ENCODE results near the gene TTLL9. TPM values are rescaled to one million over a fixed set of nuclear protein-coding genes. Genes with fewer than 3 reads are reported as not detected.
A peak's percentile ranks its signal among the peaks of the same experiment; 100 is the strongest.

The TTLL9 gene
- total and polyA plus RNA-seq, 10 of the 15 experiments (the other 5 are each of a cell fraction or from before 2014, with no cell fraction given), result 0.03 to 0.77 (median 0.11) TPM; not detected in 2

DNA sequence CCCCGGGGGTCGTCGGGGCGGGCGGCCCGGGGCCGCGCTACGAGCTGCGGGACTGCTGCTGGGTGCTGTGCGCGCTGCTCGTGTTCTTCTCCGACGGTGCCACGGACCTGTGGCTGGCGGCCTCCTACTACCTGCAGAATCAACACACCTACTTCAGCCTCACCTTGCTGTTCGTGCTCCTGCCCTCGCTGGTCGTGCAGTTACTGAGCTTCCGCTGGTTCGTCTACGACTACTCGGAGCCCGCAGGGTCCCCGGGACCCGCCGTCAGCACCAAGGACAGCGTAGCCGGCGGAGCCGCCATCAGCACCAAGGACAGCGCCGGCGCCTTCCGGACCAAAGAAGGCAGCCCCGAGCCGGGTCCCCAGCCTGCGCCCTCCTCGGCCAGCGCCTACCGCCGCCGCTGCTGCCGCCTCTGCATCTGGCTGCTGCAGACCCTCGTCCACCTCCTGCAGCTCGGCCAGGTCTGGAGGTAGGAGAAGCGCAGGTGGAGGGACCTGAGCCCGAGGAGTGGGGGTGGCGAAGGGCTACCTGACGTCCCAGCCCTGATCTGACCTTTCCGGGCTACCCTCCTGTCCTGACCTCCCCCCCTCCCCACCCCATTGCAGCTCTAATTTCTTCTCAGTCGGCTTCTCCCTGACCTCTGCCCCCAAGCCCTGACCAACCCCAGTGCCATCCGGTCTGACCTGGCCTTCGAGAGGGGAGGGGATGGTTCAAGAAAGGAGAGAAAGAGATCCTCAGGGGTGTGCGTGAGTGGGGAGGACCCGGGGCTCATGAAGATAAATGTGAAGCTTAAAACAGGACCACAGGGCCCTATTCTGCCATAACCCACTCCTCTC, 98.1 kb downstream of the TTLL9 start (continued):
- TF ChIP-seq, protein P1, sequence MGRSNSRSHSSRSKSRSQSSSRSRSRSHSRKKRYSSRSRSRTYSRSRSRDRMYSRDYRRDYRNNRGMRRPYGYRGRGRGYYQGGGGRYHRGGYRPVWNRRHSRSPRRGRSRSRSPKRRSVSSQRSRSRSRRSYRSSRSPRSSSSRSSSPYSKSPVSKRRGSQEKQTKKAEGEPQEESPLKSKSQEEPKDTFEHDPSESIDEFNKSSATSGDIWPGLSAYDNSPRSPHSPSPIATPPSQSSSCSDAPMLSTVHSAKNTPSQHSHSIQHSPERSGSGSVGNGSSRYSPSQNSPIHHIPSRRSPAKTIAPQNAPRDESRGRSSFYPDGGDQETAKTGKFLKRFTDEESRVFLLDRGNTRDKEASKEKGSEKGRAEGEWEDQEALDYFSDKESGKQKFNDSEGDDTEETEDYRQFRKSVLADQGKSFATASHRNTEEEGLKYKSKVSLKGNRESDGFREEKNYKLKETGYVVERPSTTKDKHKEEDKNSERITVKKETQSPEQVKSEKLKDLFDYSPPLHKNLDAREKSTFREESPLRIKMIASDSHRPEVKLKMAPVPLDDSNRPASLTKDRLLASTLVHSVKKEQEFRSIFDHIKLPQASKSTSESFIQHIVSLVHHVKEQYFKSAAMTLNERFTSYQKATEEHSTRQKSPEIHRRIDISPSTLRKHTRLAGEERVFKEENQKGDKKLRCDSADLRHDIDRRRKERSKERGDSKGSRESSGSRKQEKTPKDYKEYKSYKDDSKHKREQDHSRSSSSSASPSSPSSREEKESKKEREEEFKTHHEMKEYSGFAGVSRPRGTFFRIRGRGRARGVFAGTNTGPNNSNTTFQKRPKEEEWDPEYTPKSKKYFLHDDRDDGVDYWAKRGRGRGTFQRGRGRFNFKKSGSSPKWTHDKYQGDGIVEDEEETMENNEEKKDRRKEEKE (IDR thresholded peaks at IDR 0.05), result no peak
- TF ChIP-seq SMAD1 (IDR thresholded peaks at IDR 0.05; ENCODE audit: low read depth, partially characterized antibody) (no peak), ZNF274 (IDR thresholded peaks at IDR 0.05; ENCODE audit: insufficient read depth, insufficient read length) (no peak), SIX5 (IDR thresholded peaks at IDR 0.05; ENCODE audit: low read depth, low read length, severe bottlenecking) (no peak), SRF (IDR thresholded peaks at IDR 0.05; ENCODE audit: low read depth in 2 of 2, low read length in 2 of 2) (peak; percentile 72 to 85; a peak in 3 of 4 replicates), ASH2L (IDR thresholded peaks at IDR 0.05; ENCODE audit: borderline replicate concordance, low read depth) (no peak), HCFC1 (IDR thresholded peaks at IDR 0.05; ENCODE audit: low read length) (no peak; the same call in 1 of the 2 replicates), BMI1 (IDR thresholded peaks at IDR 0.05; ENCODE audit: borderline replicate concordance) (no peak), ZBTB33 (IDR thresholded peaks at IDR 0.05) (no peak), SREBF1 (IDR thresholded peaks at IDR 0.05; ENCODE audit: low read length) (peak; percentile 100), ZBED1 (IDR thresholded peaks at IDR 0.05; ENCODE audit: borderline replicate concordance) (no peak), NFIC (IDR thresholded peaks at IDR 0.05; ENCODE audit: low read depth, low read length) (no peak), EZH2 (IDR thresholded peaks at IDR 0.05; ENCODE audit: borderline replicate concordance, control insufficient read depth, low read depth, low read length) (no peak)
- TF ChIP-seq, protein P2, sequence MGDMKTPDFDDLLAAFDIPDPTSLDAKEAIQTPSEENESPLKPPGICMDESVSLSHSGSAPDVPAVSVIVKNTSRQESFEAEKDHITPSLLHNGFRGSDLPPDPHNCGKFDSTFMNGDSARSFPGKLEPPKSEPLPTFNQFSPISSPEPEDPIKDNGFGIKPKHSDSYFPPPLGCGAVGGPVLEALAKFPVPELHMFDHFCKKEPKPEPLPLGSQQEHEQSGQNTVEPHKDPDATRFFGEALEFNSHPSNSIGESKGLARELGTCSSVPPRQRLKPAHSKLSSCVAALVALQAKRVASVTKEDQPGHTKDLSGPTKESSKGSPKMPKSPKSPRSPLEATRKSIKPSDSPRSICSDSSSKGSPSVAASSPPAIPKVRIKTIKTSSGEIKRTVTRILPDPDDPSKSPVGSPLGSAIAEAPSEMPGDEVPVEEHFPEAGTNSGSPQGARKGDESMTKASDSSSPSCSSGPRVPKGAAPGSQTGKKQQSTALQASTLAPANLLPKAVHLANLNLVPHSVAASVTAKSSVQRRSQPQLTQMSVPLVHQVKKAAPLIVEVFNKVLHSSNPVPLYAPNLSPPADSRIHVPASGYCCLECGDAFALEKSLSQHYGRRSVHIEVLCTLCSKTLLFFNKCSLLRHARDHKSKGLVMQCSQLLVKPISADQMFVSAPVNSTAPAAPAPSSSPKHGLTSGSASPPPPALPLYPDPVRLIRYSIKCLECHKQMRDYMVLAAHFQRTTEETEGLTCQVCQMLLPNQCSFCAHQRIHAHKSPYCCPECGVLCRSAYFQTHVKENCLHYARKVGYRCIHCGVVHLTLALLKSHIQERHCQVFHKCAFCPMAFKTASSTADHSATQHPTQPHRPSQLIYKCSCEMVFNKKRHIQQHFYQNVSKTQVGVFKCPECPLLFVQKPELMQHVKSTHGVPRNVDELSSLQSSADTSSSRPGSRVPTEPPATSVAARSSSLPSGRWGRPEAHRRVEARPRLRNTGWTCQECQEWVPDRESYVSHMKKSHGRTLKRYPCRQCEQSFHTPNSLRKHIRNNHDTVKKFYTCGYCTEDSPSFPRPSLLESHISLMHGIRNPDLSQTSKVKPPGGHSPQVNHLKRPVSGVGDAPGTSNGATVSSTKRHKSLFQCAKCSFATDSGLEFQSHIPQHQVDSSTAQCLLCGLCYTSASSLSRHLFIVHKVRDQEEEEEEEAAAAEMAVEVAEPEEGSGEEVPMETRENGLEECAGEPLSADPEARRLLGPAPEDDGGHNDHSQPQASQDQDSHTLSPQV (IDR thresholded peaks at IDR 0.05), result no peak
